ENCODE results near the gene COCH. TPM values are rescaled to one million over a fixed set of nuclear protein-coding genes. Genes with fewer than 3 reads are reported as not detected.

Gene COCH
- total and polyA plus RNA-seq, 10 of the 15 experiments (the other 5 are each of a cell fraction or from before 2014, with no cell fraction given): 1.8 to 8.3 (median 5.1) TPM

DNA sequence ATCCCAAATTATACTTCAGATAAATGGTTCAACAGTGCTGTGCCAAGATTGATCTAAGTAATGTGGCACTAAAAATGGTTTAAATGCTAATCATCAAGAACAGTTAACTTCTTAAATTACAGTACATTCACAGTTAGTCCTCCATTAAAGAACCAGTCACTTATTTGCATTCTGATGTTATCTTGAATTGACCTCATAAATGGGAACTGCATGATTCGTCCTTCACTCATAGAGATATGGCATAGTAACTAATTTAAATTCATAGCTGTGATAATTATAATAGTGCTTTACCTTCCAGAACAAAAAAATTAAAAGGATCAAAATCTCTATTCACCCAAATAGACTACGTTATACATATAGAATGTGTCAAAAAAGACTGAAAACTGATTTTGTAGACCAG, 61.1 kb downstream of the COCH start (continued):
- TF ChIP-seq CBX3 (IDR thresholded peaks at IDR 0.05; ENCODE audit: borderline replicate concordance, low read depth) (no peak), STAT1 (conservative IDR thresholded peaks at IDR 0.05) (no peak)

DNA sequence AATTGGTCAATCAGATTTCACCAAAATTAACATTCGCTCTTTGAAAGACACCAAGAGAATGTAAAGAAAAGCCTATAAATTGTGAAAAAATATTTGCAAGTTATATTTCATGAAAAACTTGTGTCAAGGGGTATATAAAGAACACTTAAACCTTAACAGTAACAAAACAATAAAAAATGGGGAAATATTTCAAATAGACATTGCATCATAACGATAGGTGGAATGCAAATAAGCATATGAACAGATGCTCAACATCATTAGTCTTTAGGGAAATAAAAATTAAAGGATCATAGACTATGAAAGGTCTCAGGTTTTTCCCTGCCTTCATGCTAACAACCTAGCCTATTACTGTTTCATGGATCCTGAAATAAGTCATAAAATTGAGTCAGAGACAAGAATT, 64.3 kb downstream of the COCH start:
- ChIA-PET RAD21 (ENCODE audit: unreplicated experiment) (no interaction called here), SMC1A (ENCODE audit: uncharacterized antibody, unreplicated experiment) (no interaction called here), POLR2A (no interaction called here), CTCF (no interaction called here)
- H3K27ac ChIP-seq (ENCODE audit: control insufficient read depth, insufficient read depth): no peak overlapping the region
- H3K4me3 ChIP-seq: no peak overlapping the region
- H3K9ac ChIP-seq (ENCODE audit: control insufficient read depth, insufficient read depth, low read length): no peak overlapping the region
- in situ Hi-C loops (cut with MboI): no loop called here
- peaks cover 0 to 16% of the 10 kb centered on the region in 2 experiments; a peak in 2 of 4 replicates for H3K36me3 ChIP-seq (ENCODE audit: control insufficient read depth in 2 of 2, insufficient read depth in 2 of 2, low read length in 1 of 2)
- no peaks in the 10 kb centered on the region for H3K79me2 ChIP-seq (ENCODE audit: control insufficient read depth, insufficient read depth, low read length)
- no peaks in the 10 kb centered on the region for H4K20me1 ChIP-seq (ENCODE audit: control insufficient read depth, insufficient read depth)
- H3K4me2 ChIP-seq (ENCODE audit: control insufficient read depth, insufficient read depth): no peak overlapping the region
- DNase-seq (ENCODE audit: low read depth, low spot score): no peak
- H3K27me3 ChIP-seq (replicated peaks in 1 of 2; ENCODE audit: control insufficient read depth in 2 of 2, insufficient read depth in 2 of 2, low read length in 1 of 2): no peaks in the 10 kb centered on the region
- 89% methylated on average over 2 of the region's 2 CpGs for WGBS (ENCODE audit: insufficient coverage, insufficient replicate concordance, low lambda C conversion rate, missing lambda C conversion rate)
- no peak for ATAC-seq
- no peak for FAIRE-seq
- H3K4me1 ChIP-seq (ENCODE audit: control insufficient read depth, insufficient read depth, low read length): no peaks in the 10 kb centered on the region
- H3K9me3 ChIP-seq (replicated peaks; ENCODE audit: control insufficient read depth, insufficient read depth, low read length): no peaks in the 10 kb centered on the region
- no peak overlapping the region for H2AFZ ChIP-seq (ENCODE audit: control insufficient read depth, low read depth, low read length)
- intact Hi-C loops (cut with micrococcal nuclease; ENCODE audit: unreplicated experiment): no loop called here
- no TSS peak for BruUV-seq (replicated peaks)
- TF ChIP-seq ATF7 (IDR thresholded peaks at IDR 0.05; ENCODE audit: low read depth): no peak
- TF ChIP-seq GABPA (IDR thresholded peaks at IDR 0.05; ENCODE audit: low read depth): no peak
- no peak for TF ChIP-seq FOXM1 (IDR thresholded peaks at IDR 0.05; ENCODE audit: low read depth, low read length)
- no peak for TF ChIP-seq YBX1 (IDR thresholded peaks at IDR 0.05)
- no peak for TF ChIP-seq HCFC1 (IDR thresholded peaks at IDR 0.05; ENCODE audit: low read length)
- no peak for TF ChIP-seq ZNF384 (IDR thresholded peaks at IDR 0.05; ENCODE audit: borderline replicate concordance, low read depth, low read length)
- TF ChIP-seq, protein P1, sequence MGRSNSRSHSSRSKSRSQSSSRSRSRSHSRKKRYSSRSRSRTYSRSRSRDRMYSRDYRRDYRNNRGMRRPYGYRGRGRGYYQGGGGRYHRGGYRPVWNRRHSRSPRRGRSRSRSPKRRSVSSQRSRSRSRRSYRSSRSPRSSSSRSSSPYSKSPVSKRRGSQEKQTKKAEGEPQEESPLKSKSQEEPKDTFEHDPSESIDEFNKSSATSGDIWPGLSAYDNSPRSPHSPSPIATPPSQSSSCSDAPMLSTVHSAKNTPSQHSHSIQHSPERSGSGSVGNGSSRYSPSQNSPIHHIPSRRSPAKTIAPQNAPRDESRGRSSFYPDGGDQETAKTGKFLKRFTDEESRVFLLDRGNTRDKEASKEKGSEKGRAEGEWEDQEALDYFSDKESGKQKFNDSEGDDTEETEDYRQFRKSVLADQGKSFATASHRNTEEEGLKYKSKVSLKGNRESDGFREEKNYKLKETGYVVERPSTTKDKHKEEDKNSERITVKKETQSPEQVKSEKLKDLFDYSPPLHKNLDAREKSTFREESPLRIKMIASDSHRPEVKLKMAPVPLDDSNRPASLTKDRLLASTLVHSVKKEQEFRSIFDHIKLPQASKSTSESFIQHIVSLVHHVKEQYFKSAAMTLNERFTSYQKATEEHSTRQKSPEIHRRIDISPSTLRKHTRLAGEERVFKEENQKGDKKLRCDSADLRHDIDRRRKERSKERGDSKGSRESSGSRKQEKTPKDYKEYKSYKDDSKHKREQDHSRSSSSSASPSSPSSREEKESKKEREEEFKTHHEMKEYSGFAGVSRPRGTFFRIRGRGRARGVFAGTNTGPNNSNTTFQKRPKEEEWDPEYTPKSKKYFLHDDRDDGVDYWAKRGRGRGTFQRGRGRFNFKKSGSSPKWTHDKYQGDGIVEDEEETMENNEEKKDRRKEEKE (IDR thresholded peaks at IDR 0.05): no peak
- TF ChIP-seq TCF3 (IDR thresholded peaks at IDR 0.05; ENCODE audit: borderline replicate concordance, insufficient read depth, low read depth, low read length): no peak
- TF ChIP-seq HDAC2 (IDR thresholded peaks at IDR 0.05): no peak
- no peak for TF ChIP-seq PAX8 (IDR thresholded peaks at IDR 0.05)
- TF ChIP-seq, protein P2, sequence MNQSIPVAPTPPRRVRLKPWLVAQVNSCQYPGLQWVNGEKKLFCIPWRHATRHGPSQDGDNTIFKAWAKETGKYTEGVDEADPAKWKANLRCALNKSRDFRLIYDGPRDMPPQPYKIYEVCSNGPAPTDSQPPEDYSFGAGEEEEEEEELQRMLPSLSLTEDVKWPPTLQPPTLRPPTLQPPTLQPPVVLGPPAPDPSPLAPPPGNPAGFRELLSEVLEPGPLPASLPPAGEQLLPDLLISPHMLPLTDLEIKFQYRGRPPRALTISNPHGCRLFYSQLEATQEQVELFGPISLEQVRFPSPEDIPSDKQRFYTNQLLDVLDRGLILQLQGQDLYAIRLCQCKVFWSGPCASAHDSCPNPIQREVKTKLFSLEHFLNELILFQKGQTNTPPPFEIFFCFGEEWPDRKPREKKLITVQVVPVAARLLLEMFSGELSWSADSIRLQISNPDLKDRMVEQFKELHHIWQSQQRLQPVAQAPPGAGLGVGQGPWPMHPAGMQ (IDR thresholded peaks at IDR 0.05; ENCODE audit: borderline replicate concordance): no peak
- TF ChIP-seq, protein P3, sequence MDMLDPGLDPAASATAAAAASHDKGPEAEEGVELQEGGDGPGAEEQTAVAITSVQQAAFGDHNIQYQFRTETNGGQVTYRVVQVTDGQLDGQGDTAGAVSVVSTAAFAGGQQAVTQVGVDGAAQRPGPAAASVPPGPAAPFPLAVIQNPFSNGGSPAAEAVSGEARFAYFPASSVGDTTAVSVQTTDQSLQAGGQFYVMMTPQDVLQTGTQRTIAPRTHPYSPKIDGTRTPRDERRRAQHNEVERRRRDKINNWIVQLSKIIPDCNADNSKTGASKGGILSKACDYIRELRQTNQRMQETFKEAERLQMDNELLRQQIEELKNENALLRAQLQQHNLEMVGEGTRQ (IDR thresholded peaks at IDR 0.05; ENCODE audit: borderline replicate concordance, low read depth, low read length): no peak
- no peak for TF ChIP-seq RAD51 (IDR thresholded peaks at IDR 0.05)
- TF ChIP-seq TAF1 (IDR thresholded peaks at IDR 0.05; ENCODE audit: borderline replicate concordance, low read depth, low read length): no peak
- TF ChIP-seq RUNX3 (IDR thresholded peaks at IDR 0.05; ENCODE audit: low read length): no peak
- TF ChIP-seq ZNF207 (IDR thresholded peaks at IDR 0.05; ENCODE audit: borderline replicate concordance): no peak

Data from GM12878 (cell line).